ENCODE results near the gene TTC39C.
"Not testable (repeated sequence)": the region's sequence is repeated elsewhere in the genome, so short reads cannot be mapped to it uniquely, and the experiment has no call there.

Gene TTC39C

GRCh38 chr18:24054130-24054529 is 39.6 kb downstream of the TTC39C start:
- DNase-seq (ENCODE audit: low spot score) = peak; percentile 30

- no peak for DNase-seq (ENCODE audit: low spot score)
Measured at GRCh38 chr18:24055009-24055804, 40.7 kb downstream of the TTC39C start.

- DNase-seq (ENCODE audit: low spot score) = no peak
Measured at GRCh38 chr18:24055878-24056277, 41.3 kb downstream of the TTC39C start.

- DNase-seq (ENCODE audit: low spot score) = no peak
Measured at GRCh38 chr18:24056506-24056905, 42.0 kb downstream of the TTC39C start.

- DNase-seq (ENCODE audit: low spot score) = no peak
Measured at GRCh38 chr18:24057804-24058203, 43.2 kb downstream of the TTC39C start.

GRCh38 chr18:24059385-24059784 is 44.8 kb downstream of the TTC39C start:
- DNase-seq (ENCODE audit: low spot score) = not testable (repeated sequence)

- peak; percentile 47 for DNase-seq (ENCODE audit: low spot score)
Measured at GRCh38 chr18:24060644-24061043, 46.1 kb downstream of the TTC39C start.

- peak; percentile 40 for DNase-seq (ENCODE audit: low spot score)
Measured at GRCh38 chr18:24063121-24063731, 48.7 kb downstream of the TTC39C start.

GRCh38 chr18:24064391-24065100 is 50.0 kb downstream of the TTC39C start:
- no peak for DNase-seq (ENCODE audit: low spot score)

GRCh38 chr18:24065906-24066305 is 51.4 kb downstream of the TTC39C start:
- no peak for DNase-seq (ENCODE audit: low spot score)

GRCh38 chr18:24068945-24069693 is 54.6 kb downstream of the TTC39C start:
- DNase-seq (ENCODE audit: low spot score) = no peak

GRCh38 chr18:24071029-24071428 is 56.5 kb downstream of the TTC39C start:
- no peak for DNase-seq (ENCODE audit: low spot score)

GRCh38 chr18:24071779-24072178 is 57.2 kb downstream of the TTC39C start:
- no peak for DNase-seq (ENCODE audit: low spot score)

- no peak for DNase-seq (ENCODE audit: low spot score)
Measured at GRCh38 chr18:24072743-24073142, 58.2 kb downstream of the TTC39C start.

- no peak for DNase-seq (ENCODE audit: low spot score)
Measured at GRCh38 chr18:24073791-24074190, 59.2 kb downstream of the TTC39C start.

- not testable (repeated sequence) for DNase-seq (ENCODE audit: low spot score)
Measured at GRCh38 chr18:24074757-24075156, 60.2 kb downstream of the TTC39C start.

GRCh38 chr18:24075767-24076597 is 61.4 kb downstream of the TTC39C start:
- DNase-seq (ENCODE audit: low spot score) = peak; percentile 95

- no peak for DNase-seq (ENCODE audit: low spot score)
Measured at GRCh38 chr18:24076950-24077349, 62.4 kb downstream of the TTC39C start.

- DNase-seq (ENCODE audit: low spot score) = no peak
Measured at GRCh38 chr18:24078391-24078790, 63.8 kb downstream of the TTC39C start.

- no peak for DNase-seq (ENCODE audit: low spot score)
Measured at GRCh38 chr18:24080861-24081260, 66.3 kb downstream of the TTC39C start.

- no peak for DNase-seq (ENCODE audit: low spot score)
Measured at GRCh38 chr18:24083550-24083949, 69.0 kb downstream of the TTC39C start.
